Activated CD4-positive, alpha-beta T cell treated with anti-CD3 and anti-CD28 coated beads, Interleukin-2, amount 50 U/mL, for 16 hours (primary cell): ENCODE measurements around the gene LHFPL3.
"Not testable (repeated sequence)": the region's sequence is repeated elsewhere in the genome, so short reads cannot be mapped to it uniquely, and the experiment has no call there.

ENCODE experiments used
- DNase-seq: peaks from one replicate; pipeline ENCODE4 v3.0.0-alpha.2; 2020

Gene LHFPL3

GRCh38 chr7:104497379-104497967 is 169.1 kb downstream of the LHFPL3 start:
- no peak for DNase-seq

- DNase-seq, result no peak
Measured at GRCh38 chr7:104499975-104500374, 171.6 kb downstream of the LHFPL3 start.

GRCh38 chr7:104509874-104510273 is 181.5 kb downstream of the LHFPL3 start:
- no peak for DNase-seq

GRCh38 chr7:104524853-104525252 is 196.4 kb downstream of the LHFPL3 start:
- no peak for DNase-seq

GRCh38 chr7:104528142-104528541 is 199.7 kb downstream of the LHFPL3 start:
- DNase-seq, result no peak

- no peak for DNase-seq
Measured at GRCh38 chr7:104529567-104529966, 201.2 kb downstream of the LHFPL3 start.

- DNase-seq, result no peak
Measured at GRCh38 chr7:104530251-104530650, 201.8 kb downstream of the LHFPL3 start.

GRCh38 chr7:104534149-104534548 is 205.7 kb downstream of the LHFPL3 start:
- DNase-seq, result no peak

- no peak for DNase-seq
Measured at GRCh38 chr7:104535841-104536240, 207.4 kb downstream of the LHFPL3 start.

- no peak for DNase-seq
Measured at GRCh38 chr7:104536956-104537355, 208.6 kb downstream of the LHFPL3 start.

GRCh38 chr7:104538152-104538551 is 209.7 kb downstream of the LHFPL3 start:
- no peak for DNase-seq

GRCh38 chr7:104541897-104542296 is 213.5 kb downstream of the LHFPL3 start:
- no peak for DNase-seq

GRCh38 chr7:104548861-104549260 is 220.5 kb downstream of the LHFPL3 start:
- DNase-seq, result no peak

- no peak for DNase-seq
Measured at GRCh38 chr7:104550362-104550761, 222.0 kb downstream of the LHFPL3 start.

- no peak for DNase-seq
Measured at GRCh38 chr7:104551226-104551625, 222.8 kb downstream of the LHFPL3 start.

- peak; percentile 19 for DNase-seq
Measured at GRCh38 chr7:104552102-104552501, 223.7 kb downstream of the LHFPL3 start.

- no peak for DNase-seq
Measured at GRCh38 chr7:104553074-104553473, 224.7 kb downstream of the LHFPL3 start.

- DNase-seq, result not testable (repeated sequence)
Measured at GRCh38 chr7:104563350-104563901, 235.0 kb downstream of the LHFPL3 start.

GRCh38 chr7:104569751-104570150 is 241.3 kb downstream of the LHFPL3 start:
- DNase-seq, result no peak

GRCh38 chr7:104572554-104572953 is 244.2 kb downstream of the LHFPL3 start:
- DNase-seq, result no peak

GRCh38 chr7:104584620-104585019 is 256.2 kb downstream of the LHFPL3 start:
- no peak for DNase-seq

- DNase-seq, result not testable (repeated sequence)
Measured at GRCh38 chr7:104595591-104595990, 267.2 kb downstream of the LHFPL3 start.

GRCh38 chr7:104603957-104604356 is 275.6 kb downstream of the LHFPL3 start:
- DNase-seq, result no peak

GRCh38 chr7:104604706-104605105 is 276.3 kb downstream of the LHFPL3 start:
- no peak for DNase-seq

- DNase-seq, result peak; percentile 26
Measured at GRCh38 chr7:104621321-104621720, 292.9 kb downstream of the LHFPL3 start.
